Subcutaneous abdominal adipose tissue (tissue), 5 donors: ENCODE results near the gene AP1G2.
"Not testable (repeated sequence)": the region's sequence is repeated elsewhere in the genome, so short reads cannot be mapped to it uniquely, and the experiment has no call there.

ENCODE experiments used
- H3K27ac ChIP-seq: one replicate; pipeline ENCODE4 v1.7.0; 2013; ENCODE audit warnings: low read depth, mild to moderate bottlenecking, inconsistent platforms, low read length, moderate library complexity
- H3K27me3 ChIP-seq, 5 donors: one replicate each; pipeline ENCODE4 v1.7.0; 2013; ENCODE audit warnings: low read length in 5 of 5, inconsistent platforms in 1 of 5; ENCODE audit not compliant: control insufficient read depth in 5 of 5, insufficient read depth in 4 of 5
- H3K36me3 ChIP-seq, 5 donors: one replicate each; pipeline ENCODE4 v1.7.0; 2013; ENCODE audit warnings: low read length in 5 of 5; ENCODE audit not compliant: control insufficient read depth in 5 of 5, insufficient read depth in 5 of 5
- H3K4me1 ChIP-seq, 5 donors: one replicate each; pipeline ENCODE4 v1.7.0; 2013; ENCODE audit warnings: low read length in 5 of 5, mild to moderate bottlenecking in 3 of 5, moderate library complexity in 1 of 5; ENCODE audit not compliant: control insufficient read depth in 5 of 5, insufficient read depth in 5 of 5
- H3K4me3 ChIP-seq, 5 donors: one replicate each; pipeline ENCODE4 v1.7.0; 2013; ENCODE audit warnings: low read length in 5 of 5, low read depth in 1 of 5
- H3K9ac ChIP-seq, 5 donors: one replicate each; pipeline ENCODE4 v1.7.0; 2013; ENCODE audit warnings: low read length in 5 of 5, mild to moderate bottlenecking in 4 of 5, moderate library complexity in 3 of 5
- H3K9me3 ChIP-seq, 5 donors: one replicate each; pipeline ENCODE4 v1.7.0; 2013; ENCODE audit warnings: low read length in 5 of 5; ENCODE audit not compliant: control insufficient read depth in 5 of 5
- donor health status: healthy.
- donor health status: healthy.
- donor health status: healthy.
- donor health status: healthy.
- donor health status: healthy.

The AP1G2 gene

DNA sequence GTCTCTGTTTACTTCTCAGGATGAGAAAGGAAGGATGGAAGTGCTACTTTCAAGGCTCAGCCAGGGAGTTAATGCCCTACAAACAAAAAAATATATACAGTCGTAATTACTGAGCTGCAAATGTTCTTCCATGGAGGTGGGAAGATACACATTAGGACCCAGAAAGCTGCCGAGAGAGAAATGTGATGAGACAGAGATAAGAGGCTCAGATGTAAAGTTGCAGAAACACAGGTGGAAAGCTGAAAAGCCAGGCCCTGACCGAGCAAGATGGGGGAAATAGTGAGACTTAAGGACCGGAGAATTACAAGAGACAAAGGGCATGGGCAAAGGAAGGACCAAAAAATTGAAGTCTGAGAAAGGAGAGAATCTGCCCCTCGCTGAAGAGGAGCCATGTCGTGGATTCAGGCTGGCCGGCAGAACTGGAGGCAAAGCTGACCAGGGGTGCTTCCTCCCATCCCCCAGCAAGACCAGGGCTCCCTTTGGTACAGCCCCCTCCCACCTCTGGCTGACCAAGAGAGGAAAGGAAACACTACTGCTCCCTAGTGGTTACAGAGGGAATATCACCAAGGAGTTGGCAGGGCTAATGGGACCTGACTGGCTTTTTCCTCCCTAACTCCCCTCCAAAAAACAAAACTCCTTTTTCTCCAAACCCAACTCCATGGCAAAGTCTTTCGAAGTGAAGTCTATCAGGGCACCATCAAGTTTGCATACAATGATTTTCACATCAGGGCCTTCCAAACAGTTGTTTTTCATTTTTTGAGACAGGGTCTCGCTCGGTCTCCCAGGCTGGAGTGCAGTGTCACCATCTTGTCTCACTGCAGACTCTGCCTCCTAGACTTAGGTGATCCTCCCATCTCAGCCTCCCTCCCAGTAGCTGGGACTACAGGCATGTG is 28.1 kb downstream of the AP1G2 start:
- no peak overlapping the region for H3K27ac ChIP-seq
- H3K9ac ChIP-seq: no peak overlapping the region
- no peaks in the 10 kb centered on the region for H3K27me3 ChIP-seq
- H3K36me3 ChIP-seq: peaks cover 0 to 8% (median 2%) of the 10 kb centered on the region in 5 donors
- H3K4me1 ChIP-seq: peaks cover 0 to 15% (median 12%) of the 10 kb centered on the region in 5 donors
- H3K4me3 ChIP-seq: no peak overlapping the region
- H3K9me3 ChIP-seq: no peaks in the 10 kb centered on the region

GRCh38 chr14:23538785-23539184 is 28.8 kb downstream of the AP1G2 start:
- Histone ChIP-seq H3K27ac (no peak overlapping the region), H3K9me3 (no peaks in the 10 kb centered on the region), H3K4me3 (no peak overlapping the region), H3K36me3 (peaks cover 0 to 14% (median 2%) of the 10 kb centered on the region in 5 donors), H3K4me1 (peaks cover 0 to 12% (median 11%) of the 10 kb centered on the region in 5 donors), H3K9ac (no peak overlapping the region), H3K27me3 (no peaks in the 10 kb centered on the region)

DNA sequence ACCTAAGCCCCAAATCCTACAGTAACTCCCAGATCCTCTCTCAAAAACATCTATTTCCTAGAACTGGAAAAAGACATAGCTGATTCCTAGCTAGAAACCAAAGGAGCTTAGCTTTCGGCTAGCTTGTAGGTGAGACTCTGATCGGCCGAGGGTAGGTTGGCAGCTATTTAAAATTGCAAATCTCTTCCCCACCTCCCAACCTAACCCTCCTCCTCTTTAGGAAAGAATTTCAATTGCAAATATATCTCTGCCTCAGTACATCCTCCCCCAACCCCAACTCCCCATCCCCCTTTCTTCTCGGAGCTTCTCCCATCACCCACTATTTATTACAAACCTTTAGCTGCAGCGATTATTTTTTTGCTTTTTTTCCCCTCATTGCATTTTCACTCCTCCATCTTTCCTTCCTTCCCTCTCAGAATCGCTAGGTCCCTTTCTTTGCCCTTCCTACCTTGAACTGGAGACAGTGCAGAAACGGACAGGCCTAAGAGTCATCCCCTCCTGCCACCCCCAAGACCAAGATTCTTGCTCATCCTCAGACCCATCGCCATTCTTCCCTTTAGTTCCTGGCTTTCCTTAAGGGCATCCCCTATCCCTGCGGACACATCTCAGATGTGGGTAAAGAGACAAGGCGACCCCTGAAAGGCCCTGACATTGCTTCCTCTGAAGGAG is 29.4 kb downstream of the AP1G2 start:
- H3K9ac ChIP-seq: no peak overlapping the region
- peaks cover 0 to 19% (median 2%) of the 10 kb centered on the region in 5 donors for H3K36me3 ChIP-seq
- H3K27ac ChIP-seq: no peak overlapping the region
- H3K4me1 ChIP-seq: peaks cover 0 to 12% (median 11%) of the 10 kb centered on the region in 5 donors
- H3K27me3 ChIP-seq: no peaks in the 10 kb centered on the region
- no peak overlapping the region for H3K4me3 ChIP-seq
- H3K9me3 ChIP-seq: no peaks in the 10 kb centered on the region

DNA sequence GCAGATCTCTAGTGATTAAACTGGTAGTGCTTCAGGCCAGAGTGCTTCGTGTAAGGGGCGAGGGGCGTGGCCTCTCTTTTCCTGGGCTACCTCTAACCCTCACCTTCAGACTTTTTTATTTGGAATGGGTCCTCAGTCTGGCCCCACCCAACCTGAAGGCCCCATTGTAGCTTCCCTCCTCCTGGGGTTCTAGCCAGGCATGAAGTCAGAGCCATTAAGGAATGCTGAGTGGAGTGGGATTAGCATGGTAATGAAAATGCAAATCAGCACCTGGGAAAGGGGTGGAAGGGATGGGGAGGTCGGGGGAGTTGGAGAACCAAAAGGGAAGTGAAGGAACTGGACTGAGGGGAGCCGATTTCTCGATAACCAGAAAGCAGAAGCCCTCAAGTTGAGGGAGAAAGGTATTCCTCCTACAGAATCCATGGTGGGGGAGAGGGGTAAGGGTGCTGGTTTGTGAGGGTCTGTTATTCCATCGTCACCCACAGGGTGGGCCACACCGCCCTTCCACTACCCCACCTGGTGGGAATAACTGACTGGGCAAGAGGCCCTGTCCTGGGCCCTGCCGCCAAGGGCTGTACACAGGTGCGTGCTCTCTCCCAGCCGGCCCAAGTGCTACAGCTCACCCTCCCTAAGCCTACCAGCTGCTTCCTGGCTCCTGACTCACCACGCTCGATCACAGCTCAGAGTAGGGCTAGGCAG is 30.1 kb downstream of the AP1G2 start:
- H3K27ac ChIP-seq: no peak overlapping the region
- peaks cover 0 to 12% (median 11%) of the 10 kb centered on the region in 5 donors for H3K4me1 ChIP-seq
- no peaks in the 10 kb centered on the region for H3K27me3 ChIP-seq
- H3K9ac ChIP-seq: no peak overlapping the region
- H3K36me3 ChIP-seq: peaks cover 0 to 25% (median 2%) of the 10 kb centered on the region in 5 donors
- H3K9me3 ChIP-seq: no peaks in the 10 kb centered on the region
- H3K4me3 ChIP-seq: no peak overlapping the region

DNA sequence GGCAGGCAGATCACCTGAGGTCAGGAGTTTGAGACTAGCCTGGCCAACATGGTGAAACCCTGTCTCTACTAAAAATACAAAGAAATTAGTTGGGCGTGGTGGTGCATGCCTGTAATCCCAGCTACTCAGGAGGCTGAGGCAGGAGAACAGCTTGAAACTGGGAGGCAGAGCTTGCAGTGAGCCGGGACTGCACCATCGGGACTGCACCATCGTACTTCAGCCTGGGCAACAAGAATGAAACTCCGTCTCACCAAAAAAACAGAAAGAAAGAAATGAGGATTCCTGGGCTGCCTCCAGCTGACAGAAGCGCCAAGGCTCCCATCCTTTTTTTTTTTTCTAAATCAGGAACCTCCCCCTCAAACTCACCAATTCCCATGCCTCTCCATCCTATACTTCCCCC is 30.7 kb downstream of the AP1G2 start:
- peaks cover 0 to 29% (median 2%) of the 10 kb centered on the region in 5 donors for H3K36me3 ChIP-seq
- peaks cover 0 to 12% (median 11%) of the 10 kb centered on the region in 5 donors for H3K4me1 ChIP-seq
- not testable (repeated sequence) for H3K27ac ChIP-seq, H3K4me3 ChIP-seq, H3K9me3 ChIP-seq, H3K27me3 ChIP-seq, H3K9ac ChIP-seq

DNA sequence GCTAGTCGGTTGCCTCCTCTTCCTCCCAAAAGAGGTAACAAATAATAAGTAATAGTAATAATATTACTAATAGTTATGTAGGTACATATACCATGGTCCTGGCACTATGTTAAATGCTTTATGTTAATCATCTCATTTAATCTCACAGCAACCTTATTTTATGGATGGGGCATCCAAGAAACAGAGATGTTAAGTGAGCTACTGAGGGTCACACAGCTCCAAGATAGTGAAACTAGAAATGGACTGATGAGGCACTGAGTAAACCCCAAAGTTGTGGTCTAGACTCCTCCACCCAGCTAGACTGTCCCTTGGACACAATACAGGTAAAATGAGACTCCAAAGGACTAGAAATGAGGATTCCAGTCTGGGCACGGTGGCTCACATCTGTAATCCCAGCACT is 31.1 kb downstream of the AP1G2 start:
- H3K4me1 ChIP-seq: peaks cover 0 to 12% (median 11%) of the 10 kb centered on the region in 5 donors
- no peak overlapping the region for H3K27ac ChIP-seq
- peaks cover 0 to 29% (median 2%) of the 10 kb centered on the region in 5 donors for H3K36me3 ChIP-seq
- no peaks in the 10 kb centered on the region for H3K27me3 ChIP-seq
- no peaks in the 10 kb centered on the region for H3K9me3 ChIP-seq
- no peak overlapping the region for H3K4me3 ChIP-seq
- H3K9ac ChIP-seq: no peak overlapping the region

DNA sequence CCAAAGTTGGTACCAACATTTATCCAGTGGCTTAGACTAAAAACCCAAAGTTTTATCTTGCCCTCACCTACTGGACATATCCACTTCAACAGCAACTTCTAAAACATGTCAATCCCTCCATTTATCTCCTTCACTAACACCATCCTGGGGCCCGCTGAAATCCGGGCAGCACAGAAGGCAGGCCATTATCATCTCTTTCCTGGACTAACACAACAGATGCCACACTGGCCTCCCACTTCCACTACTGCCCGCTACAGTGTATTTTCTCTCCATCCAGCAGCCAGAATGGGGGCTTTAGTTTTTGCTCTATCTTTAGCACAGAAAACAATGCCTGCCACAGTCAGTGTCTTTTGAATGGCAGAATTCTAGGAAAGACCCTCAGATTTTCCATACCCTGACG is 31.6 kb downstream of the AP1G2 start:
- Histone ChIP-seq H3K27me3 (no peaks in the 10 kb centered on the region), H3K4me1 (peaks cover 0 to 15% (median 11%) of the 10 kb centered on the region in 5 donors), H3K4me3 (no peak overlapping the region), H3K9ac (no peak overlapping the region), H3K36me3 (peaks cover 0 to 29% (median 2%) of the 10 kb centered on the region in 5 donors), H3K27ac (no peak overlapping the region), H3K9me3 (no peaks in the 10 kb centered on the region)

DNA sequence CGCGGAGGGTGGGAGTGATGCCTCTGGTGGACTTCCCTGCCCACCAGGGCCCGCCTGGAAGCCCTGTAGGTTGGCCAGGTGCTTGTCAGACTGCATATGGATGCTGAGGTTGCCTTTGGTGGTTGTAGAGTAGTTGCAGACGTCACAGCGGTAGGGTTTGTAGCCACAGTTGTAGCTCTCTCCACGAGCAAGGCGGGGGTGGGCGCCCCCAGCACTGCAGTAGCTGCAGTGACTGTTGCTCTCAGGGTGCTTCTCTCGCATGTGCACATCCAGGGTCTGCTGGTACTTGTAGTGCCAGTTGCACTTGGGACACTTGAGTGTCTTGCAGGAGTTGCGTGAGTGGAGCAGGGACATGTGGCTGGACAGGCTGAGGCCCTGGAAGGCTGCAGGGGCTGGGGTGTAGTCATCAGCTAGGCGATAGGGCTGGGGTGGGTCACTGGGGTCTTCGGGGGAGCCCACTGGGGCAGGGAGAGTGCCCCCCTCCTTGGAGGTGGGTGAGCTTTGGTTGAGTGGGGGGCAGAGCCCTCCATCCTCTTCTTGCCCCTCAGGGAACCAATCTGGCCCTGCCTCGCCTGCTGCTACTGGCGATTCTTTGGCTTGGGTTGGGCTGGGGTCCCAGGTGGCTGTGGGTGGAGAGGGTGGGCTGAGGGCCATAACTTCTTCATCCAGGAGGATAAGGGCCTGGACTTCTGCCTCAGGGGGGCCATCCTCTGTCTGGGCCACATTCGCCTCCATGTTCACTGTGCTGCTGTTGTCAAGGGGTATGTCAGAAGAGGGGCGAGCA is 33.7 kb downstream of the AP1G2 start:
- Histone ChIP-seq H3K4me3 (no peak overlapping the region), H3K36me3 (peaks cover 0 to 32% (median 2%) of the 10 kb centered on the region in 5 donors), H3K27me3 (no peaks in the 10 kb centered on the region), H3K27ac (no peak overlapping the region), H3K4me1 (peaks cover 0 to 13% (median 6%) of the 10 kb centered on the region in 5 donors), H3K9me3 (no peaks in the 10 kb centered on the region), H3K9ac (no peak overlapping the region)

DNA sequence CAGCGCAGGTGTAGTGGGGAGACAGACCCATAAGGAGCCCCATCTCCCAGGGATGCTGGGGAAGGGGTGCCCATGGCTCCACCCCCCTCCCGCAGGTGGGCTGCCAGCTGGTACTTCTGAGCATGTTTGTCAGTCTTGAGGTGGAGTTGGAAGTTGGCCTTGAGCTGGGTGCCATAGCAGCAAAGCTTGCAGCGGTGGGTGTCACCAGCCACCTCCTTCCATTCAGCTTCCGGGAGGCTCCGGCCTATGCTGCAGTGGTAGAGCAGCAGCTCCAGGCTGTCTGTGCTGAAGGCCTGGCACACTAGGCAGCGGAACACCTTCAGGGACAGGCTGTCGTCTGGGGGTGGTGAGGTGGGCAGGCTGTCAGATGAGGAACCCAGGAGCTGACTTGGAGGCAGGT is 34.9 kb downstream of the AP1G2 start:
- H3K36me3 ChIP-seq: peaks cover 0 to 38% (median 2%) of the 10 kb centered on the region in 5 donors
- H3K27me3 ChIP-seq: no peaks in the 10 kb centered on the region
- no peak overlapping the region for H3K27ac ChIP-seq
- H3K9ac ChIP-seq: no peak overlapping the region
- no peaks in the 10 kb centered on the region for H3K9me3 ChIP-seq
- H3K4me1 ChIP-seq: peaks cover 0 to 9% (median 3%) of the 10 kb centered on the region in 5 donors
- no peak overlapping the region for H3K4me3 ChIP-seq
